MCF 10A (cell line): ENCODE data around the gene PNPO. TPM values are rescaled to one million over a fixed set of nuclear protein-coding genes. Genes with fewer than 3 reads are reported as not detected.

Experiments
- BruUV-seq: library from RNA; stranded (reverse); fragments of 400-500 nt; replicated peaks from 2 replicates; lab custom pipeline; 2021; lab: Mats Ljungman, UMichigan
- CTCF ChIA-PET: fragments of 300-600 bp; sonication (Branson Sonifier 250); formaldehyde crosslinking; extraction: SDS; loops from one replicate; lab custom pipeline; 2021; ENCODE audit warnings: antibody characterized with exemption, inconsistent platforms; lab: Yijun Ruan, JAX
- POLR2A ChIA-PET: fragments of 300-600, 350-650 bp; sonication (Branson Sonifier 250); formaldehyde crosslinking; extraction: SDS; loops from one replicate; lab custom pipeline; 2020; ENCODE audit warnings: antibody characterized with exemption, inconsistent platforms; lab: Yijun Ruan, JAX
- DNase-seq: peaks from one replicate; pipeline ENCODE4 v3.0.0-alpha.2; 2018; ENCODE audit not compliant: unreplicated experiment
- H3K27ac Mint-ChIP-seq: one replicate; pipeline ENCODE4 v1.8.0; 2022; ENCODE audit warnings: mild to moderate bottlenecking, low read depth, mixed read lengths; ENCODE audit not compliant: unreplicated experiment
- H3K27me3 Mint-ChIP-seq: one replicate; pipeline ENCODE4 v1.8.0; 2022; ENCODE audit warnings: mixed read lengths; ENCODE audit not compliant: insufficient read depth, unreplicated experiment
- H3K36me3 Mint-ChIP-seq: one replicate; pipeline ENCODE4 v1.8.0; 2022; ENCODE audit warnings: mild to moderate bottlenecking, moderate library complexity, mixed read lengths; ENCODE audit not compliant: insufficient read depth, unreplicated experiment
- H3K4me1 Mint-ChIP-seq: one replicate; pipeline ENCODE4 v1.8.0; 2022; ENCODE audit warnings: mixed read lengths; ENCODE audit not compliant: insufficient read depth, unreplicated experiment
- H3K4me3 Mint-ChIP-seq: one replicate; pipeline ENCODE4 v1.8.0; 2022; ENCODE audit warnings: mild to moderate bottlenecking, moderate library complexity, mixed read lengths; ENCODE audit not compliant: unreplicated experiment
- H3K9me3 Mint-ChIP-seq: one replicate; pipeline ENCODE4 v1.8.0; 2022; ENCODE audit warnings: mixed read lengths; ENCODE audit not compliant: unreplicated experiment
- intact Hi-C: fragments of 100-400 bp; cut with micrococcal nuclease; formaldehyde crosslinking; loops from 2 replicates; pipeline ENCODE4 v1.14.1; 2022
- total RNA-seq: library from RNA; stranded (reverse); gene quantifications from 2 replicates; pipeline ENCODE4 v1.2.3, GENCODE V29; 2022
- TF ChIP-seq, protein P1 (sequence below): fragments of 200-600 bp; IDR thresholded peaks from one replicate; pipeline ENCODE4 v1.8.0; 2022; ENCODE audit warnings: antibody characterized with exemption, mild to moderate bottlenecking; ENCODE audit not compliant: unreplicated experiment

The PNPO gene
- total RNA-seq, 1 experiment from 2014 or later, result 58.4 TPM

DNA sequence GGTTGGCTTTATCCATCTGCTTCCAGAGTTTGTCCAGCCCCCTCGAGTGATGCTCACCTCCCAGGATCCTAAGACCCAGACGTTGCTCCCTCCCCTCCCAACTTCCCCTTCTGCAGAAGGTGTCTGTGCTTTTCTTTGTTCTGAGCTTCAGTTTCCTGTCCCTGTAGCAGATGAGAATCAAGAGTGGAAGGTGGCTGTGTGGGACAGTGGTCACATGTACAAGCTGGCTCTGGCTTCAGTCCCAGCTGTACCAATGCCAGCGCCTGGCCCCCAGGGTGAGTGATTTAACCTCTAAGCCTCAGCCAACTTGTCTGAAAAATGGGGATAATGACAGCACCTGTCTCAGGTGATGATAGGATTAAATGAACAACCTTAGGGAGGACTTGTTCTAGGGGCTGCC is 8.6 kb downstream of the PNPO start:
- ChIA-PET POLR2A (interaction anchor here (0.7 to 11.7 kb wide), 10 partner anchors 8 to 100 kb away, joined by 3 to 256 read pairs (median 8); partner anchors contain the start of genes CDK5RAP3, PNPO, PRR15L and SP2), CTCF (interaction anchor here (0.6 to 15.6 kb wide), 18 partner anchors 9 to 943 kb away, joined by 3 to 336 read pairs (median 6); partner anchors contain the start of genes ATP5MC1, CDK5RAP3, PRR15L and SCRN2)
- peak overlapping the region; percentile 21 for H3K27ac Mint-ChIP-seq
- intact Hi-C loops, result loop anchor here (1.0 to 5.0 kb wide), 4 partner anchors 20 to 182 kb away; no protein-coding TSS in a partner anchor
- H3K9me3 Mint-ChIP-seq, result no peaks in the 10 kb centered on the region
- peaks cover 39% of the 10 kb centered on the region for H3K36me3 Mint-ChIP-seq
- H3K4me3 Mint-ChIP-seq, result peak overlapping the region; percentile 49
- no peak for DNase-seq
- TF ChIP-seq, protein P1, sequence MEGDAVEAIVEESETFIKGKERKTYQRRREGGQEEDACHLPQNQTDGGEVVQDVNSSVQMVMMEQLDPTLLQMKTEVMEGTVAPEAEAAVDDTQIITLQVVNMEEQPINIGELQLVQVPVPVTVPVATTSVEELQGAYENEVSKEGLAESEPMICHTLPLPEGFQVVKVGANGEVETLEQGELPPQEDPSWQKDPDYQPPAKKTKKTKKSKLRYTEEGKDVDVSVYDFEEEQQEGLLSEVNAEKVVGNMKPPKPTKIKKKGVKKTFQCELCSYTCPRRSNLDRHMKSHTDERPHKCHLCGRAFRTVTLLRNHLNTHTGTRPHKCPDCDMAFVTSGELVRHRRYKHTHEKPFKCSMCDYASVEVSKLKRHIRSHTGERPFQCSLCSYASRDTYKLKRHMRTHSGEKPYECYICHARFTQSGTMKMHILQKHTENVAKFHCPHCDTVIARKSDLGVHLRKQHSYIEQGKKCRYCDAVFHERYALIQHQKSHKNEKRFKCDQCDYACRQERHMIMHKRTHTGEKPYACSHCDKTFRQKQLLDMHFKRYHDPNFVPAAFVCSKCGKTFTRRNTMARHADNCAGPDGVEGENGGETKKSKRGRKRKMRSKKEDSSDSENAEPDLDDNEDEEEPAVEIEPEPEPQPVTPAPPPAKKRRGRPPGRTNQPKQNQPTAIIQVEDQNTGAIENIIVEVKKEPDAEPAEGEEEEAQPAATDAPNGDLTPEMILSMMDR, result no peak
- no TSS peak for BruUV-seq
- H3K27me3 Mint-ChIP-seq, result no peaks in the 10 kb centered on the region
- peaks cover 20% of the 10 kb centered on the region for H3K4me1 Mint-ChIP-seq

DNA sequence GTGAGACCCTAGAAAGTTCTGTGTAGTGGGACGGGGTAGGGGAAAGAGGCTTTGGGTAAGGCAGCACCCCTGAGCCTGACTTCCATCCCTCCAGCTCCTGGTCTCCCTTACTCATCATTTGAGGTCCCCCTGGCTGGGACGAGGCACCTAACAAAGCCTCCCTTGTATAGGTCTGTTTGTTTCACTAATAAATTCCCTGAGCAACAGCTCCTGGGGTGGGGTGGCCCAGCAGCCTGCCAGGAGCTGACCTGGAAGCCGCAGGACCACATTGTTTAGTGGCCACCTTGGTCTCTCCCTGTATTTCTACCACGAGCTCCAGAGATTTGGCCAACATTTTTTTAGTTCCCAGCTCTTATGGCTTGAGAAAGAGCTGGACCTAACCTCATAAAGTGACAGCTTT is 9.1 kb downstream of the PNPO start:
- Mint-ChIP-seq H3K4me3 (no peak overlapping the region), H3K4me1 (peaks cover 25% of the 10 kb centered on the region), H3K9me3 (no peaks in the 10 kb centered on the region), H3K36me3 (peaks cover 35% of the 10 kb centered on the region), H3K27ac (peak overlapping the region; percentile 21), H3K27me3 (no peaks in the 10 kb centered on the region)
- intact Hi-C loops, result no loop called here
- no TSS peak for BruUV-seq
- DNase-seq, result no peak
- ChIA-PET POLR2A (interaction anchor here (1.1 to 11.7 kb wide), 5 partner anchors 8 to 55 kb away, joined by 3 to 256 read pairs (median 23); partner anchors contain the start of genes CDK5RAP3, PNPO, PRR15L and SP2), CTCF (interaction anchor here (0.7 to 15.6 kb wide), 12 partner anchors 8 to 942 kb away, joined by 3 to 336 read pairs (median 9); partner anchors contain the start of genes ATP5MC1, CDK5RAP3, PRR15L and SCRN2)
- TF ChIP-seq, protein P1, result no peak

DNA sequence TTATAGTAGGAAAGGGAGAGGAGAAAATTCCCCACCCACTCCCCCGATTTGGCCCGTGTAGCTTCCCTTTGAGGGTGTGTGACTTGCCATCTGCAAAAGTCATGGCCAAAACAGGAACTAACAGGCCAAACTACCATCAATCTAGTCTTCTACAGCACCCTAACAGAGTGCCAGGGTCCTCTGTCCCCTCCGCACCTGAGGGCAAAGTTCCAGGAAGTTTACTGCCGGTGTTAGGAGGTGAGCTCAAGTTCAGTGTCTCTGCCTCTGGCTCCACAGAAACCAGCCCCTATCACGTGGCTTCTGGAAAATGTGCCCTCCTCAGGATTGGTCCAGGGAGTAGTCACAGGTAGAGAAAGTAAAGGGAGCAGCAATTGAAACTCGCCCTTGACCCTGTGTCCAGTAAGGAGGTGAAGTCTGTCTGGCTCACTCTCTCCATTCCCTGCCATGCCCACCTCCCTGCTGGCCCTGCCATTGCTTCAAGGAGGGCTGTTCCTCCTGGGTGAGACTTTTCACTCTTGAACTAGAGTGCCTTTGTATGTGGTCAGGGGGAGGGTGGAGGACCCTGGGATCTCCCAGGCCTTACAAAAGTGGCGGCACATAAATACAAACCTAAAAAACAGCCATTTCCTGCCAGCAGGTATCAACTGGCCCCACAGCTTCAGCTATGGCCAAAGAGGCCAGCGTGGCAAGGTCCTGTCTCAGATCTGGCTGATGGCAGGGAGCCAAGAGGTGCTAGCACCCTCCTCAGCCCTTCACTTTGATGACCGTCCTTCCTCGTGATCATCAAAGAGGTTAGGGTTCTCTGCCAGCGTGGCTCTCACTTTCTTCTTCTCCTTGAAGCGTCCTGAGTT is 11.0 kb downstream of the PNPO start:
- BruUV-seq, result no TSS peak
- CTCF ChIA-PET, result interaction anchor here (2.1 to 15.6 kb wide), 5 partner anchors 6 to 73 kb away, joined by 4 to 336 read pairs (median 73); partner anchors contain the start of genes CDK5RAP3 and PRR15L
- intact Hi-C loops, result no loop called here
- Mint-ChIP-seq H3K27me3 (no peaks in the 10 kb centered on the region), H3K27ac (peak overlapping the region; percentile 74), H3K4me3 (no peak overlapping the region), H3K4me1 (peaks cover 34% of the 10 kb centered on the region), H3K9me3 (no peaks in the 10 kb centered on the region), H3K36me3 (peaks cover 21% of the 10 kb centered on the region)
- POLR2A ChIA-PET, result interaction anchor here (0.8 to 11.7 kb wide), 5 partner anchors 10 to 97 kb away, joined by 3 to 256 read pairs (median 23); partner anchors contain the start of genes CDK5RAP3, PNPO and SP2
- TF ChIP-seq, protein P1, result no peak
- no peak for DNase-seq
